Measurements from ENCODE around the gene CRMP1.
A peak's percentile ranks its signal among the peaks of the same experiment; 100 is the strongest.
"Not testable (repeated sequence)": the region's sequence is repeated elsewhere in the genome, so short reads cannot be mapped to it uniquely, and the experiment has no call there.

The CRMP1 gene

GRCh38 chr4:5821665-5822358 is 71.1 kb downstream of the CRMP1 start:
- TF ChIP-seq GATA1 (IDR thresholded peaks at IDR 0.05; ENCODE audit: low read depth, low read length): no peak
- no peak for TF ChIP-seq POLR2A (IDR thresholded peaks at IDR 0.05; ENCODE audit: low read length)
- peak in 1 of 2 experiments; percentile 27 for DNase-seq

GRCh38 chr4:5816851-5817375 is 76.0 kb downstream of the CRMP1 start:
- TF ChIP-seq GATA1 (IDR thresholded peaks at IDR 0.05; ENCODE audit: low read depth, low read length) (no peak), POLR2A (IDR thresholded peaks at IDR 0.05; ENCODE audit: low read length) (no peak)
- DNase-seq: no peak

GRCh38 chr4:5816101-5816500 is 76.8 kb downstream of the CRMP1 start:
- TF ChIP-seq GATA1 (IDR thresholded peaks at IDR 0.05; ENCODE audit: low read depth, low read length): no peak
- no peak for DNase-seq

GRCh38 chr4:5815641-5816040 is 77.2 kb downstream of the CRMP1 start:
- TF ChIP-seq POLR2A (IDR thresholded peaks at IDR 0.05; ENCODE audit: low read length) (no peak), GATA1 (IDR thresholded peaks at IDR 0.05; ENCODE audit: low read depth, low read length) (no peak)
- no peak for DNase-seq

- no peak for DNase-seq
- TF ChIP-seq GATA1 (IDR thresholded peaks at IDR 0.05; ENCODE audit: low read depth, low read length) (no peak), POLR2A (IDR thresholded peaks at IDR 0.05; ENCODE audit: low read length) (no peak)
Measured at GRCh38 chr4:5814421-5814820, 78.5 kb downstream of the CRMP1 start.

- DNase-seq: no peak
- no peak for TF ChIP-seq POLR2A (IDR thresholded peaks at IDR 0.05; ENCODE audit: low read length)
- TF ChIP-seq GATA1 (IDR thresholded peaks at IDR 0.05; ENCODE audit: low read depth, low read length): no peak
Measured at GRCh38 chr4:5813882-5814255, 79.0 kb downstream of the CRMP1 start.

- peak; percentile 59 to 76 for DNase-seq
- no peak for TF ChIP-seq POLR2A (IDR thresholded peaks at IDR 0.05; ENCODE audit: low read length)
- TF ChIP-seq GATA1 (IDR thresholded peaks at IDR 0.05; ENCODE audit: low read depth, low read length): no peak
Measured at GRCh38 chr4:5812506-5813229, 80.2 kb downstream of the CRMP1 start.

GRCh38 chr4:5812057-5812456 is 80.8 kb downstream of the CRMP1 start:
- not testable (repeated sequence) for DNase-seq

GRCh38 chr4:5810770-5811430 is 82.0 kb downstream of the CRMP1 start:
- DNase-seq: no peak
- no peak for TF ChIP-seq POLR2A (IDR thresholded peaks at IDR 0.05; ENCODE audit: low read length)

- no peak for TF ChIP-seq GATA1 (IDR thresholded peaks at IDR 0.05; ENCODE audit: low read depth, low read length)
- no peak for TF ChIP-seq POLR2A (IDR thresholded peaks at IDR 0.05; ENCODE audit: low read length)
- no peak for DNase-seq
Measured at GRCh38 chr4:5810151-5810550, 82.7 kb downstream of the CRMP1 start.

GRCh38 chr4:5809216-5809776 is 83.6 kb downstream of the CRMP1 start:
- DNase-seq: no peak
- no peak for TF ChIP-seq POLR2A (IDR thresholded peaks at IDR 0.05; ENCODE audit: low read length)
- no peak for TF ChIP-seq GATA1 (IDR thresholded peaks at IDR 0.05; ENCODE audit: low read depth, low read length)

- DNase-seq: no peak
- TF ChIP-seq GATA1 (IDR thresholded peaks at IDR 0.05; ENCODE audit: low read depth, low read length) (no peak), POLR2A (IDR thresholded peaks at IDR 0.05; ENCODE audit: low read length) (no peak)
Measured at GRCh38 chr4:5808081-5808741, 84.7 kb downstream of the CRMP1 start.

- no peak for DNase-seq
- TF ChIP-seq POLR2A (IDR thresholded peaks at IDR 0.05; ENCODE audit: low read length) (no peak), GATA1 (IDR thresholded peaks at IDR 0.05; ENCODE audit: low read depth, low read length) (no peak)
Measured at GRCh38 chr4:5805270-5805669, 87.6 kb downstream of the CRMP1 start.

- TF ChIP-seq GATA1 (IDR thresholded peaks at IDR 0.05; ENCODE audit: low read depth, low read length) (no peak), POLR2A (IDR thresholded peaks at IDR 0.05; ENCODE audit: low read length) (no peak)
Measured at GRCh38 chr4:5804656-5805055, 88.2 kb downstream of the CRMP1 start.

More at GRCh38 chr4:5804656-5805055, 88.2 kb downstream of the CRMP1 start:
- no peak for DNase-seq

Measured in erythroblast (primary cell).